HG03442 (cell line): Measurements from ENCODE around the gene SSBP3.
"Not testable (repeated sequence)": the region's sequence is repeated elsewhere in the genome, so short reads cannot be mapped to it uniquely, and the experiment has no call there.

Experiments used
- ATAC-seq: cut with Tn5 transposase; IDR thresholded peaks from one replicate; pipeline ENCODE4 v1.9.1; 2021; ENCODE audit warnings: mild to moderate bottlenecking, moderate library complexity; ENCODE audit not compliant: unreplicated experiment

SSBP3 gene

DNA sequence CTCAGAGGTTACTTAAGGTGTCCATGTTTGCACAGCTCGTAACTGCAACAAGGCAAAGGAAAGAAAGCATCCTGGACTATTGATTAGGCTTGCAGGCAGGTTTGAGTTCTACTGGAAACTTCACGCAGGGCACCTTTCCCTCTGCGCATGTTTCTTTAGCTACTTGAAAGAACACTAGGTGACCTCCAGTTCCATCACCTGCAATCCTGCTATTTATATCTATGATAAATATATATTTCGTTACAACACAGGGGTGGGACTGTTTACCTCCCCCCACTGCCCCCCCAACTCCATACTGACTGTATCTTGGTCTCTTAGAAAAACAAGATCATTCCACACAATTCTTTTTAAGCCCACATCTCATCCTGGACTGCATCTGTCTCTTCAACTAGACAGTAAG is 12.1 kb downstream of the SSBP3 start:
- no peak for ATAC-seq

- ATAC-seq, result no peak
Measured at GRCh38 chr1:54392401-54392800, 13.8 kb downstream of the SSBP3 start.

DNA sequence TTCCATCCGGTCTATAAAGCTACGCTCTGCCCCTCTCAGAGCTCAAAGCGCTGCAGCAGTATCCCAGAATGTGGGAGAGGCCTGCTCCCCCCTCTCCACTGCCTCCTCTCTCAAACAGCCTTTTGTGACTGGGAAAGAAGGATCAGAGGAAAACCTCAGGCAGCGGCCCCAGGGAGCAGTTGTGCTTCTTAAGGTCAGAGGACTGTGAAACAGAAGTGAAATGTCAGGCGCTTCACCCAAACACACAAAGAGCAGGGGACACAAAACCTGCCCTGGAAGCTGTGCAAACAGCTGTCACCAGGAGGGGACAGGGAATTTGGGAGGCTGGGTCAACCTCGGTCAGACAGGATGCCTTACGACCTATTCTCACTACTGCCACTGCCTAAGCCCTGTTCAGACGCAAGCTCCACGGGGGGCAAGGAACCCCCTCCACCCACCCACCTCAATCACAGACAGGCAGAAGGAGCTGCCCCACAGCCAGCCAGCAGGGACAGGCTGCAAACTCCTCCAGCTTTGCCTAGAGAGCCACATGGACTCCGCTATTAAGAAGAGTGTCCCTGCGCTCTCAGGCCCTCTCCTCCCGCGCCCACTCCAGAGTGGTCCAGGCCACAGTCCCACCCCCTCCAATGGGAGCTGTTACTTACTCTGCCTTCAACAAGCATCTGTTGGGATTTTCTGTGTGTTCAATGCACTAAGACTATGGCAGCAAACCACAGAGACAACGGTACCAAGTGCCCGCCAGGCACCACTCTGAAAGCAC is 14.6 kb downstream of the SSBP3 start:
- ATAC-seq, result no peak

DNA sequence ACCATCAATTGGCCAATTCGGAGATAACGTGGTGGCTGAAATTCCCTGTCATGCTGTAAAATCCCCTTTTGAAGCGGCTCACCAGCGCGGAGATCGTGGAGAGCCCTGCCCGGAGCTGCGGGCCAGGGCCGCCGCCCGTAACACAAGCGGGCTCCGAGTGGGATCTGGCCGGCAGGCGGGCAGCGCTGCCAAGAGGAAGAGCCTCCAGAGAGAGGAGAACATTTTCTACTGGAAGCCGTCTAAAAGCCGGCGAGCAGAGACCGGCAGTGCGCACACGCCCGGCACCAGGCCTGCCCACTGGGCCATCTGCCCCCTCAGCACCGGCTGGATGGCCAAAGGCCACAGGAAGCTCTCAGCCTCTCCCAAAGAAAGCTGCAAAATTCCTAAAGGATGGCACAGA is 15.5 kb downstream of the SSBP3 start:
- ATAC-seq, result no peak

GRCh38 chr1:54389608-54390007 is 16.6 kb downstream of the SSBP3 start:
- ATAC-seq, result not testable (repeated sequence)

- ATAC-seq, result no peak
Measured at GRCh38 chr1:54387419-54387818, 18.8 kb downstream of the SSBP3 start.

- ATAC-seq, result no peak
Measured at GRCh38 chr1:54385727-54386022, 20.5 kb downstream of the SSBP3 start.

DNA sequence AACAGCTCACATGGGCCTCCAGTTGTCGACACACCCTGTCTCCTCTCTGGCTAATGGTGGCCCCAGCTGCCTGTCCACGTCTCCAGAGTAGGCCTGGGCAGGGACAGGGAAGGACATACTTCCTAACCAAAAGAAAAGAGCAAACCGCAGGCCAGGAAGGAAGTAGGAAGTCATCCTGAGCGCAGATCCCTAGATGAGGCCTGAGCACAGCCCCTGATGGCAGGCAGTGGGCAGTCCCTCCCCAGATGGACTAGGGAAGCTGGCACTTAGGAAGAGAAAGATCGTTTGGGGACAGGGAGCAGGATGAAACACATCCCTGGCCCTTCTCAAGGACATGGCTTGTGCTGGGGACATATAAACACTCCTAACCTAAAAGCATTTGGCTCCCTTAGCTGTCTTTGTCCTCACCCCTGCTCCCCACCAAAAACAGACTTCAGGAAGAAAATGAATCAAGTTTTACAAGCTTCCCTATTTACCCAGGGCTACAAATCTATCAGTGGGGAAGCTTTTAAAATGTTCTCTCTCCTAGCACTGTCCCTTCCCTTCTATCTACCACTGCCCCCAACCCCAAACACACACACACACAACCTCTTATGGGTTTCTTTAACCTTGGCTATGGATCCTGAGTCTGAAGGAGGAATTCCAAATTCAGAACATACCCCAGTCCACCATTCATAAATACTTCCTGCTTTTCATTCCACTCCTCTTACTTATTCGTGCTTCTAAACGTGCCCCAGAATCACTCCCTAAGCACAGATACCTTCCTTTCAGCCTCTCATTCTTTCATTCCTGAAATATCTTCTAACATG is 21.1 kb downstream of the SSBP3 start:
- no peak for ATAC-seq

DNA sequence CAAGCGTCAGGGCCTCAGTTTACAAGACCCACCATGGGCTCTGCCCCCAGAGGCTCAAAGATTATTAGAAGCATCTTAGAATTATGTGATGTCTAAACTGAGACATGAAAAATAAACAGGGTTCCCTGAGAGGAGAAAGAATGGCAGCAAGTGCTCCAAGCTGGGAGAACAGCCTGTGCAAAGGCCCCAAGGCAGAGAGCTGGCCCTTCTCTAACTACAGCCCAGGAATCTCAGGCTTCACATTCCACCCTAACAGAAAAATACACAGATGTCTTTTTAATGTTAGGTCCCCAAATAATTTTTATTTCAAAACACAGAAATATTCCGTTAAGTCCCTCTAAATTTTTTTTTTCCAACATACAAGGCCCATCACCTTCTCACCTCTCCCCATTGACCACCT is 21.7 kb downstream of the SSBP3 start:
- no peak for ATAC-seq

GRCh38 chr1:54381524-54381923 is 24.7 kb downstream of the SSBP3 start:
- no peak for ATAC-seq

DNA sequence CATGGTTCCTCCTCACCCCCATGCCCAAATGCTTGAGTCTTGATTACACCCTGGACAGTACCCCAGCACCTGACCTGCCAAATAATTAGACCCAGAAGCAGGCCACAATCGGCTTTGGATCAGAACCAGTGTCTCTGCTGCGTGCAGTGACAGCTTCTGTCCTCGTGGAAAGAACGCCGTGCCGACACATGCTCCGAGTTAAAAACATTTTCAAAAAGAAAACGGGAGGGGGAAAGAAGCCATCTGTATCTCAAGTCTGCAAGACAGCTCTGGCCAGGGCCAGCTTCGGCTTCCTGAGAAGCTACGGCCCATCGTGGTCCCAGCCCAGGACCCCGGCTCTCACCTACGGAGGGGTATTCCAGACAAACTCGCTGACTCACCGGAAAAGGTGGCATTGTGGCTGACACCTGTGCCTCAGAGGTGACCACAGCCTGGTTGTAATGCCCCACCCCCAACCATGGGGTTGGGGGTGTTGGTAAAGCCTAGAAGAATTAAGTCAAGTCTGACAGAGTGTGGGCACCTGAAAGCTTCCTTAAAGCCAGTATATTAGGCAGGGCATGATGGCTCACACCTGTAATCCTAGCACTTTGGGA is 25.8 kb downstream of the SSBP3 start:
- no peak for ATAC-seq

DNA sequence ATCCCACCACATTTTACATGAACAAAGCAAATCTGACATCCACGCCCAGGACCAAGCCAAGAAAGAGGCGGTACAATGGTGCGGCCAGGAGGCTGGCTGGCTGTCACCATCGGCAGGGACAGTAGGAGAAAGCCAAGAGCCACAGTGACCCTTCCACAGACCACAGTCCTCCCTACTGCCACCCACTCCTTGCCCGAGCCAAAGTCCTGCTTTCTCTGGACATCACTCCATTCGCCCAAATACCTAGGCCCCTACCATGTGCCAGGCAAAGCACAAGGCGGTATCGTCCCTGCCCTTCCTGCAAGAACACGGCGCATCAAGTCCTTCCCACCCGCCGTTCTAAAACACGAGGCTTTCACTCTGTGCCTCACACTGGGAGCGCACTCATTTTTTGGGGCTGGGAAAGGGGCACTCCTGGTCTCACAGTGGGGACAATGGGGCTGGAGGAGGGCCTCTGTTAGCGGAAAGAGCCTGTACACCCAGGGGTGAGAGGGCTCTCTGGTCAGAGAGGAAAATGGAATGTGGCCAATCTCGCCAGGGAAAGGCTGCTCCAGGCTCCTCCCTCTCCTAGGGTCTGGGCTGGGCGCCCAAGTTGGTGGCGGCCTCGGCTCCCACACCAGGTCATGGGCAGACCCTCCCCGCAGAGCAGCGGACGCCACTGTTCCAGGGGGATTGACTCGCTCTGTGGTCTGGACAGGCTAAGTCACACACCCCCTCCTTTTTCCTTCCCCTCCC is 26.5 kb downstream of the SSBP3 start:
- no peak for ATAC-seq

GRCh38 chr1:54378874-54379554 is 27.2 kb downstream of the SSBP3 start:
- ATAC-seq, result no peak

DNA sequence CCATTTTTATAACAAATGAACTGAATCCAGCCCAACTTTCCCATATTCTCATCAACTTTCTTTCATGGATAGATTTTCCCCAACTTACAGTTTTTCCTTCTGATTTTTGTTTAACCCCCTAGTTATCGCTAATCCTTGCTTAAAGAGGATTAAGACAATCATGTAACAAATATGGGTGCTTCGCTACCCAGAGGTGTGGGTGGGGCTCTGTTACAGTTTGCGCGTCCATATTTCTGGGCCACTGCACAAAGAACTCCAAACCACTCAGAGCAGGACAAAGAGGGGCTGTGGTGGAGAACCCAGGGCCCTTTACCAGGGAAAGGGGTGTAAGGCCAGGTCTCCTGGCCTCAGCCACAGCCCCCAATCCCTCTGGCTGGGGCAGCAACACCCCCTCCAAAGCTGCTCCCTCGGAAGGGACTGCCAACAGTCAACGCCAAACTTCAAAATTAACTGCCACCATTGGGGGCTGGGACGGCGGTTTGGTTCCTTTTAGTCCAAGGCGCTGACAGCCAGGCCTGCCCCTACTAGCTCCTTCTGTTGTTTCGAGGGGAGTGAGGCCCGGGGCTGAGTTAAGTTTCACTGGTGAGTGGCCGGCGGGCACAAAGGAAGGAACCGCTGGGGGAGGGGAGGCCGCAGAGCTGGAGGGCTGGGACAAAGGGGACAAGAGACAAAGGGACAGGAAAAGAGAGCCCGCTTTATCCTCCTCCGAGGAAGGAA is 27.9 kb downstream of the SSBP3 start:
- ATAC-seq, result no peak

DNA sequence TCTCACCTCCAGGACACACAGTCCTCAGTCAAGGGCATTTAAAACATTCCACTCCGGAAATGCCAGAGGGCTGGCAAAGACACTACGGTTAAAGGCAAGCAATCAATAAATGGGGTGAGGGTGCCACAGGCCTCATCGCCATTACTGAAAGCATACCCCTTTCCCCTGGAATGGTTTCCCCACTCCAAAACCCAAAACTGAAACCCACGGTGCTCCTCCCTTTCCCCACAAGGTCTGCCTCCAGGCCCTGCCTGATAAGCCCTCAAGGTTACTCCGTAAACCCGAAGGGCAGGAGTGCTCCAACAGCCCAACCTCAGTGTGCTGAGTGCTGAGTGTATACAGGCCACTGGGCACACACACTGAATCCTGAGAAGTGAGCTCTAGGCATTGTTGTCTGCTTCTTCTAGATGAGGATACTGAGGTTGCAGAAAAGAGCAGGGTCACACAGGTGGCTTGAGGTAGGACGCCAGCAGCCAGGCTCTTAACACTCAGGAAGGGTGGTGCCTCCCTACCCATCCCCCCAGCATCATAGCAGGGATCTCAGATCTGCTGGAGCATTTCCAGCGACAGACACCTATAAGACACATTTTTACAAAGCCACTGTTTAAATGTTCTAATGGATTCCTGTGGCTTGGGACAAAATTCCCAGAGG is 29.0 kb downstream of the SSBP3 start:
- ATAC-seq, result no peak

DNA sequence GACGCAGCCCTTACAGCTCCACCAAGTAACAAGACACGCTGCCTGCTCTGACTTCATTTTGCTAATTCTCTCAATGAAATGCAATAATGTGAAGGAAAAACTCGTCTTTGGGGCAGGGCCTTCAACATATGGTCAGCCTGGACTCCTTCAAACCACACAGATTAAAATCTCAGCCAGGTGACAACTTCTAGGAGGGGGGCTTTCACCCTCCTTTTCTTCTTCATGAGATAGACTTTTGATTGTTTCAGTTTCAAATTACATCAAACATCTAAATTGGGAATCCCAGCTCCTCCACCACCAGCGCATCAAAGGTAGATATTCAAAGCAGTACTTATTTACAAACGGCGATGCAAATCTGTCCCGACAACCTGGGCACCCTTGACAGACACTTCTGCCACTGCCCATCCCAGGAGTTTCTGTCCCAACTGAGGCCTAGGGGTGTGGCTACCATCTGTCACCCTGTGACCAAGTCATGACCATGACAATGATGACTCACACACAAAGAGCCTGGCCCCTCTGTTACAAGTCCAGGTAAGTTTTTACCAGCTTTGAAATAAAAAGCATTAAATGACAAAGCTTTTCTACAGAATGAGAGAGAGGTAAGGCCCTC is 29.7 kb downstream of the SSBP3 start:
- peak; percentile 59 for ATAC-seq

- no peak for ATAC-seq
Measured at GRCh38 chr1:54375712-54376429, 30.3 kb downstream of the SSBP3 start.

- no peak for ATAC-seq
Measured at GRCh38 chr1:54375298-54375697, 30.9 kb downstream of the SSBP3 start.

- ATAC-seq, result no peak
Measured at GRCh38 chr1:54374766-54375165, 31.4 kb downstream of the SSBP3 start.
